GM19452 (cell line): ENCODE results near the gene FOXP1.

Experiments used
- ATAC-seq: cut with Tn5 transposase; IDR thresholded peaks from one replicate; pipeline ENCODE4 v1.9.1; 2021; ENCODE audit not compliant: unreplicated experiment

Gene FOXP1

DNA sequence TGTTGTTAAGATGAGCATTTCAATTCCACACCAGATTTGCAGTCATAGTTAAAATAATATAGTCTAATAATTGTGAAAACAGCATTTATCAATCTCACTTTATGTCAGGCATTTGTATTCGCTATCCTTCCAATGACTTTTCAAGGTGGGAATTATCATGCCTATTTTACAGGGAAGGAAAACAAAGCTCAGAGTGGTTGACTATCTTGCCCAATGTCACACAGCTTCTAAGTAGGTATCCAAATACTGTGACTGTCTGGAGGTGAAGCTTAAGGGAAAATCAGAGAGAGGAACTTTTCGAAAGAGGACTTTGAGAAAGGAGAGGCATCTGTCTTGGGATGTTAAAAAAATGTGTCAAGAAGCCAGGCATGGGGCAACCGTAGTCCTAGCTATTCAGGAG is 443.1 kb downstream of the FOXP1 start:
- no peak for ATAC-seq

DNA sequence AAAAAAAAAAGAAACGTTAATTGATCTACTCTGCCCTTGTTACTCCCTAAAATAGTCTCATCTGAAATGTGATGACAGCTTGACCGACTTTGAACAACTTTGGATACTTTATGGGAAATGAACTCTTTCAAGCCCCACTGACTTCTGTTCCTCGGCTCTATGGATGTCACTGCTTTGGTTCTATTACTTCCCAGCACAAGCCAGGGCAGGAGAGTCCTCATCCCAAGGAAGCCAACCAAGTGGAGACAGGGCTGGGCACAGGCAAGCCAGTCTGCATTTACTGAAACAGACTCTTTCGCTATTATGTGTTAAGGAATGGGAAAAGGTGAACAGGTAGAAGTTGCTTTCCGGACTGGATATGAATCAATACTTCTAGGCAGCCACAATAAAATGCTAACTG is 444.0 kb downstream of the FOXP1 start:
- ATAC-seq, result no peak

DNA sequence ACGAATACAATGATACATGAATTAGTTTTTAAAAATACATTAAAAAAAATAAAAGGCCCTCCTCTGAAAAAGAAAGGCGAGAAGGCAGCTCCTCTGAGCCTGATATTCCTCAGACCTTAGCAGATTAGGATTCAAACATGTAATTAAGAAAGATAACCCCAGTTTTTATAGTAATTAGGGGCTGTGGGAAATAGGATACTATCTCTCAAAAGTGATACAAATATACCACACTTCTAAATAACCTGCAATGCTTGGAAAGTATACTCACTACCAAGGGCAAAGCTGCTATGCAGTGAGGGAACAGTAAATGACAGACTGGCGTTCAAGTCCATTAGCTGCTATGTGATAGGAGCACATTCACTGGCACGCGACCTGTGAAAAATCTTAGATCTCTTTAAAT is 445.1 kb downstream of the FOXP1 start:
- no peak for ATAC-seq

DNA sequence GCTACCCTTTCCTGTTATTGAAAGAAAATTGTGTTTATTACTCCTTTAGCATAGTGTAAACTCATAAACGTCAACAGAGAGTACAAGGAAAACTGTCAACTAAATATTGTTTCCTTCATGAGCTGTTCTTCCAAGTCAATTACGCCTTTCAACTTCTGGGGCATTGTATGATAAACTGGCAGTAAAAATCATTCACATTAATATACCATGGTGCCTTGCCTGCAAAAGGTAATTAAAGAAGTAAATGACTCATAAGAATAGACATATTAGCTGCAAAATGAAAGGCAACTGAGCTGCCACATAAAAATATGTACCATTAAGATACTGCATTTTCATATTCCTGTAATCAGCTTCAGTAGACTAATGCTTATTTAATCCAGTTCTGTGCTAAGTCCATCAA is 447.3 kb downstream of the FOXP1 start:
- no peak for ATAC-seq

DNA sequence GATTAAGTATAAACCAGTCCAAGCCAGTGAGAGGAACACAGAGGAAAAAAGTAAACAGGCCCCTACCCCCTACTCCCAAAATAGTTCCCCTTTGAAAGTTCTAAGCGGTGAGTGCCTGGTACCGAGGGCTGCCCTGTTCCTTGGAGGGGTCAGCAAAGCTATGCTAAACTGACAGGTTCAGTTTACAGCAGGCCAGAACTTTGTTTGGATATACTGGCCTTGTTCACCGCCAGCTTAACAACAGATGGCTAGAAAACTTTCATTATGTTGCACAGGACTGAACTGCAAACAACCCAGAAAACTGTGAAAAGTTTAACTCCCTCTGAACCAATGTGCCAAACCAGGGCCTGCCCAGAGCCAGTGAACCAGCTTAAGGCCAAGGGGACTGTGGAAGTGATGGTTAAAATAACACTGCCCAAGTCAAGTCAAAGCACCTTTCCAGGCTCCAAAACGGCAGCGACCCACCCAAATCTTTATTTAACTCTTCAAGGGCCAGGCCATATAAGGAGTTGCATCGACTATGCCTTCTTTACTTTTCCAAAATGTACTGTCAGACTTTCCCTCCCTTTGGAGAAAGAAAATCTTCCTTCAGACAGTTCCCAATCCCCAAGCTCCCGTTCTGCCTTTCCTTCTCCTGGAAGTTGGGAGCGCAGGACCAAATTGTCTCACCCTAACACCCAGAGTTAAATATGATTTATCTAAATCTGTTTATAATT is 448.0 kb downstream of the FOXP1 start:
- no peak for ATAC-seq

DNA sequence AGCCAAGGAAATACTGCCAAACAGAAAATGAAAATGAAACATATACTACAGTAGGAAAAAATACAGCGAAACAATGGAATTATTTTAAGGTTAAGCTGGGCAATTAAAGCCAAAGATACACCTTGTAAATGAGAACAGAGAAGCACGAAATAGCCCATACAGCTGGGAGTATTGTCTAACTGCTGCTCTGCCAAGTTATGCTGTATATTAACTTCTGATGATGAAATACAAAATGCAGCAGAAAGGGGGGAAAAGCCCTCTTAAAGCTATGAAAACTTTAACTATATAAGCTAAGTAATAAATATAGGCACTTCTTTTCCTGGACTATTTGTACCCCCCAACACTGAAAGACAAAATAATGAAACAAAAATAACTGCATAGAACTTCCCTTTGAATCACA is 449.0 kb downstream of the FOXP1 start:
- no peak for ATAC-seq

DNA sequence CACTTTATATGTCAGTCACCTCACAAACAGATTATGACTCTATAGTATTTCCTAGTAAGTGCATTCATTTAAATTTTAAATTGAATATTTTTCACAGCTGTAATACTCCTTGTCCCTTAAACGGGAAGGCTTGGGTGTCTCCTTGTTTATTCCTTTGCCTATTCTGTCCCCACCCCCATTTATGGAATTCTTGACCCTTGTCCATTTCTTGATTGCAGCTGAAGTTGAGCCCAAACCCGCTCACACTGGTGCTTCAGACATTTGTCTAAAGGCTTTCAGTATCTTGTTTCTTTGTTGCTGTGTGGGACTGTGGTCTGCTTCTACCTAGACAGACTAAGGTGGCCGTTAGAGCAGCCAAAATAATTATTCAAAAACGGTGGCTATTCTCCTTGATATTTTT is 449.7 kb downstream of the FOXP1 start:
- ATAC-seq, result no peak

DNA sequence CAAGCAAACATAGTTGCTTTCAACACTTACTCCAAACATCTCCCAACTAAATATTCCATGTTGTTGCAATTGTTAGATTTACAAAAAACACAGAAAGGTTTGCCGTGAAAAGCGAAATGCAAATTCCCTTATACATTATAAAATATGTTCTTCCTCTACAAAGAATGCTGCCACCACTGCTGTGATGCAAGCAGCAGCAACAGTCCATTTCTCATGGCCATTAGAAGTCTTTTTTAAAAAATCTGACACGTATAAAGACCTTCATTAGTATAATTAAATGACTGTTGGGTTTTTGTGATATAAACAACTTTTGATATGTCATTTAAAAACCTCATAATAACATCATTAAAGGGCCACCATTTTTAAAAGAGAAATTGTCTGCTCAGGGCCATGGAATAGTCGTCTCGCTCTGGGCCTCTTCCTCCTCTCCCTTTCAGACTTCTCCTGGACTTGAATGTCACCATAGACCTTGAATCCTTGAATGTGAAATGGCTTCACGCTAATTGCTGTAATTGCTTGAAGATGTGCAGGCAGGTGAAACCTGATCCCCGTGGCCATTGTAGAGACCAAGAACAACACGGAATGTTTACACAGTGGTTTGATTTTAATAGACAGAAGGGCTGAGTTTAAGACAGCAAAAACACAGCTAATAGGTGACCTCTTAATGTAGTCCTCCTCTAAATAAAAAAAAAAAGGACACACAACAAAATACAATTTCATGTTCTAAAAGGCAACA is 450.4 kb downstream of the FOXP1 start:
- ATAC-seq, result no peak

DNA sequence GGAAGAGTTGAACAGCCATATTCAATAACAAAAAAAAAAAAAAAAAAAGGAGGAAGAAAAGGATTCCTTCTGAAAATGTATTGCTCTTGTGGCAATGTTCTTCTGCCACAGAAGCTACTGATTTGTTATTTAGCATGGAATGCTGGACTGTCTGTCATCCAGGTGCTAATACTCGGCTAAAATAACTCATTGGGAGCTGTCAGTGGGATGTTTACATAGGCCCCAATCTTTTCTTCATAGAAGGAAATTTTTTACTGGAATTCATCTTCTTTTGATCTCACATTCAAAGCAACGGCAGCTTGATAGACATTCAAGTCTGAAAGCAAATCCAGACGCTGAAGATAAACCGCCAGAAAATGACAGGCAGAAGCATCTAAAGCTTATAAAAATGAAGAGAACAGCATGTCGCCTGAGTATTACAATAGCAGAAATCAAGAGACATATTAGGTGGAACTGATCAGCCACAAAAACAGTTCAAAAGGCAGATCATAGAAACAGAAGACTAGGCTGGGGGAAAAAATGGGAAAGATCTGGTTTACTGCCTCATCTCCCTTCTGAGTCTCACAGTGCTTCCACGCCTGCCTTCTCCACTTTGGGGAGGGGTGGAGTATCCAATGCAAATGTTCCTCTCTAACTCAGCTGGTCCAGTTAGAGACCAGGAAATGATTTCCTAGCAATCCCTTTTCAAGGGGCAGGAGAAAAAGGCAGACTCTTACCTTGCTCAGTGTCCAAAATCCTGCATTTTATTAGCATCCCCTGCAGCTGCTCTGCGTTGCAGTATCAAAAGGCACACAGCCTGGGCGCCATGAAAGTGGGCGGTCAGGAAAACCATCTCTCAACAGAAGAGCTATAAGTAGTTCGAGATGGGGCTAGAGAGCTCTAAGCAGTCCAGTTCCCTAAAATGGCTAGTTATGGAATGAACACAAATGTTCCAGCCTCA is 451.9 kb downstream of the FOXP1 start:
- ATAC-seq, result no peak

DNA sequence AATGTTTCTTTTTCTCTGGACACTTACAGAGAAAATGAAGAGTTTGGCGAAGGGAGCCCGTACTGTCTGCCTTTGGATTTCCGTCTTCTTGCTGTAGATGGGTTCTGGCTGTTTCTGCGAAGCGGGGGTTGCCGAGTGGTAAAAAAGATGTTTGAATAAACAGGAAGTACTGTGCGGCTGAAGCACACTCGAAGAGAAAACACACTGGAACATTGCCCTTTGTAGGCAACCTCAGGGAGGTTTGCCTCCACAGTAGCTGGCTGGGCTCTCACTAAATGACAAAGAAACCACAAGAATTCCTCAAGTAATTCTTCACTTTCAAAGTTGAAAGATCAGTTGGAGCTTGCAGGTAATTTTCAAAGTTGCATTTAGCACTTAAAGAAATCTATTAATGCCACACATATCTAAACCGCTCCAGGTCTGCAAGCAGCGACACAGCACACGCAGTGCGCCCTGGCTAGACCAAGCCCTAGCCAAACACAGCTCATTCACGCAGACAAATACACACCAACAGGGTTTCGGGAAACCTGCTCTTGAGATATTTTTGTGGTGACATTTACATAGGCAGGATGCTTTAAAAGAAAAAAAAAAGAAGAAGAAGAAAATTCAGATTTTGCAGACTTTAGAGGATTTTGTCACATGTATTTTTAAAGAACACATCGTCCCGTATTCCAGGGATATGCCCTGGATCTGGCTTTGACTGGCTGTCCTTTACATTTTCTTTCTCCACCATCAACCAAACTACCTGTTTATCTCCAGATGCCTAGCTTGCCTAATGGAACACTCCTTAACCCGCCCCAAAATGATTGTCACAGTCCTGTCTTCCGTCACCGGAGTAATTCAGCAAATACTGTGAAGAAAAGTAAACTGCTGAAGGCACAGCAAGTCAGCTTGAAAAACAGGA is 452.8 kb downstream of the FOXP1 start:
- ATAC-seq, result peak; percentile 68

DNA sequence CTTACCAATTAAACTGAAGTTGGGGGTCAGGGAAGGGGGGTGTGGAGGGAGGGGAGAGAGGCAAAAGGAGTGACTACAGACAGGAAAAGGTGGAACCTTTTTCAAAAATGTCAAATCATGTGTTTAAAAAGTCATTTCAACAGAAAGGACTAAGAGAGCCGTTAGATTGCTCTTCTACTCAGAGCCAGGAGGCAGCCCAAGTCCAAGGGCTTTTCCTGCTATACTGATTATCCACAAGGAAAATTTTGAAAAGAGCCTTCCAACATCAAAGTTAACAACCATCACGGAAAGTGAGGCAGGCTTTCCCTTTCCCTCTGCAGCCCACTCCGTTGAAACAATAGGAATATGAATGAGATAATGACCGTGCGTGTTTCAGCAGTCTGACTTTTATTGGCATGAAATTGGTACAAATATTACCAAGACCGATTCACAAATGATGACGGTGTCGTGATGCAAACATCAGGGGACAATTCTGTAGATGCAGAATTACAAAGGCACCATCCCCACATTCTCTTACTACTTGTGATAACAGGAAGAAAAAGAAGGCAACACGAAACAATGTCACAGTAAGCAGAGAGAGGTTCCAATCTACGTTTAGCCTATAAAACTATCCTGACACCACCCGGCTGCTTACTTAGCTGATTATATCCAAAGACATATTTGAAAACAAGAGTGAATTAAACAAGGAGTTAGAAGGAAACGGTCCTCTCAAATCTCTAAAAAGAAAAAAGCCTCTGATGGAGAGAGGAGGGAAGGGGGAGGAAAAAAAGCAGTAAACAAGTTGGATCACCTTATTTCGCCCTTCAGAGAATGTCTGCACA is 453.7 kb downstream of the FOXP1 start:
- no peak for ATAC-seq

DNA sequence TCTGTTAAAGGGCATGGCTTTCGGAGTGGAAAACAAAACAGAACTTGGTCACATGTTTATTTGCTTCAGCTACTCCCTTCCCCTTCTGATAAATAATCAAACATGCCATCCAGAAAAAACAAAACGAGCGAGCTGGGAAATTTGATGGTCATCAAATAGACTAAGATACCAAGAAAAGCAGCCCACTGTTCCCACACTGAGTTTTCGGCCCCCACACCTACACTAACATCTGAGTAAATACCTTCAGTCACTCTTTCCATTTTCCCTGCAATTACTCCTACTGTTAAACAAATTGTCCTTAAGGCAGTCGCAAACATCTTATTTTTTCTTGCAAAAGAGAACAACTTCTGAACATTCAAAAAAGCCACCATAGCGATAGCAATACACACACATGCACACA is 454.6 kb downstream of the FOXP1 start:
- ATAC-seq, result no peak

DNA sequence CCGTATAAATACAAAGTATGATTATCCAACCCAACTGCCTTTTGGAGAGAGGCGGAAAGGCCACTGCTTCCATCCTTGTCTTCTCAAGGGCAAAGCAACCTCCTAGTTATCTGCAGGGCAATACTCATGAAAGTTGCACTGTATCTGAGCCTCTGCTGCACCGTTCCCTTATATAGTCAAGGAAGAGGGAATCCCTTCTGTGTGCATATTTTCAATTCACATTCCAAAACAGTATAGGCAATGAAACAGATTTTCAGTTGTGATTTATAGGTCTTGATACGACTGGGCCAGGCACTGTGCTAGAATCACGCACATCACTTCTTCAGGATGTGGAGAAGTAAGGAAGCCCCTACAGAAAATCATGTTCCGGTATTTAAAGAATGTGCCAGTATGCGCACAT is 455.7 kb downstream of the FOXP1 start:
- ATAC-seq, result no peak

DNA sequence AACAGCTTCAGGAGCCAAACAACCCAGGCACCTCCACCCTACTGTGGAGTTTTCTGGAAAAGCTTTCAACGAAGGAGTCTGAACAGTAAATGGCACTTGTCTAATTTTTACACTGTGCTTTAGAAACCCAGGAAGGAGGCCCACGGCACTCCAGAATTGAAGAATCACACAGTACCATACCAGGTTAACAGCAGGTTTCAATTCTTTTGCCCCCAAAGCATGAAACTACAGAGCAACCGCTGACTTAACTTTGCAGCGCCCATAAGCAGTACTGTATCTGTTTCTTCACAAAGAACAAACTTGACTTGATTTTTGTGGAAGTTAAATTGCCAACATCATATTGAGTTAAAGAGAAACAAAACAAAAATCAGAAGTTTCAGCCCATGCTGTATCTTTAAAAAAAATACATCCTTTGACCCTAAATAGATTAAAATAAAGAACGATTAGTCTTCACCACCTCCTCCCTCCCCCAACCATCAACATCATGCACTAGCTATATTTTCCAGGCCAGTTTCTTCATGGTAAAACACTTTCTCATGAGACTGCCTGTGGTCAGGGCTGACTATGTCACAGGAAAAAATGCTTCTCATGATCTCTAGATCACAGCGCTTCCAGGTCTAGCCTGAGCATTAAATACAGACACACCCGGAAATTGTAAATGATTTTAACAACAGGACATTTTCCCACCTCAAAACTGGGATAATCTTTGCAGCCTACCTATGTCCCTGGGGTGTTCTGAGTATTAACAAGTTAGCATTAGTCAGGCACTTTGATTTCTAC is 456.3 kb downstream of the FOXP1 start:
- no peak for ATAC-seq

DNA sequence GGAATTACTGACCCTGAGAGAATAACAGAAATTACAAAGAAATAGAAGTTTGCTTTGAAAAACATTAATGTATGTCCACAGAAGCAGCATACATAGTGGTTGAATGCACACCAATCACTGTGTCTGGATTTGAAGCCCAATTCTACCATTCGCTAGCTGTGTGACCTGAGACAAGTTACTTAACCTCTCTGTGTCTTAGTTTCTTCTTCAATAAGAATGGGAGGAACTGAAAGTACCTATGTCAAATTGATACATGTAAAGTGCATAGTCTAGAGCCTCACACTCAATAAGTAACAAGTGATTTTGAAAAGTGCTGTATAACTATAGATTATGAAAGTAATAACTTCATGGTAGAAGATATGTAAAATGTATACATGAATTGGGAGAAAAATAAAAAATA is 457.8 kb downstream of the FOXP1 start:
- no peak for ATAC-seq

DNA sequence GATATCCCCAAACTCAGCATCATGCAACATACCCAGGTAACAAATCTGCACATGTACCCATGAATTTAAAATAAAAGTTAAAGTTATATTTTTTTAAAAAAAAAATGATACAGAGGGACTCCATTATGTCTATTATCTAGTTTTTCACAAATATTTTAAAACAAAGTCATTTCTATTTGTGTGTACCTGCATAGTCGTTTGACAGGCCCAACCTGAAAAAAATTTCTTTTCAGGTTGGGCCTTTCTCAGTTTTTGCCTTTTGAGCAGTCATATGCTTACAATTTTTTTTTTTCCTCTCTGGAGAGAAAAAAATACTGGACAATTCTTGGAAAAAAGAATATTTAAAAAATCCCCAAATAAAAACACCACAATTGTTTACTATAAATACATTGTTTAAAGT is 459.5 kb downstream of the FOXP1 start:
- no peak for ATAC-seq

DNA sequence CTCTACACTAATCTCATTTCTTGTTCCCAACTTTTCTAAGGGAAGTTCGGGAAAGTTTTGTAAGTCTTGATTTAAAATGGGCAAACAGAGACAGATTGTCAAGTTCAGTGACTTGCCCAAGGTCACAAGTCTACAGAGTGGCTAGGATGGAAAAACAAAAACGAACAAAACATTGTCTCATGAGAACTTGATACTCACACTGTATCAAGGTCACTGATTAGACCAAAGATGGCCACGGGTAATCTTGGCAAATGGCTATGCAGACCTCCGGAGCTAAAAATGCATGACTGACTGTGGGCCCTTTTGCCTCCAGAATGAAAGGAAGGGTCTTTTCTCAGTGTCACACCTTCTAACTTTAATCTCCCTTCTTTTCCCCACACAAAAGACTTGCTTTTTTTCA is 460.9 kb downstream of the FOXP1 start:
- ATAC-seq, result no peak

DNA sequence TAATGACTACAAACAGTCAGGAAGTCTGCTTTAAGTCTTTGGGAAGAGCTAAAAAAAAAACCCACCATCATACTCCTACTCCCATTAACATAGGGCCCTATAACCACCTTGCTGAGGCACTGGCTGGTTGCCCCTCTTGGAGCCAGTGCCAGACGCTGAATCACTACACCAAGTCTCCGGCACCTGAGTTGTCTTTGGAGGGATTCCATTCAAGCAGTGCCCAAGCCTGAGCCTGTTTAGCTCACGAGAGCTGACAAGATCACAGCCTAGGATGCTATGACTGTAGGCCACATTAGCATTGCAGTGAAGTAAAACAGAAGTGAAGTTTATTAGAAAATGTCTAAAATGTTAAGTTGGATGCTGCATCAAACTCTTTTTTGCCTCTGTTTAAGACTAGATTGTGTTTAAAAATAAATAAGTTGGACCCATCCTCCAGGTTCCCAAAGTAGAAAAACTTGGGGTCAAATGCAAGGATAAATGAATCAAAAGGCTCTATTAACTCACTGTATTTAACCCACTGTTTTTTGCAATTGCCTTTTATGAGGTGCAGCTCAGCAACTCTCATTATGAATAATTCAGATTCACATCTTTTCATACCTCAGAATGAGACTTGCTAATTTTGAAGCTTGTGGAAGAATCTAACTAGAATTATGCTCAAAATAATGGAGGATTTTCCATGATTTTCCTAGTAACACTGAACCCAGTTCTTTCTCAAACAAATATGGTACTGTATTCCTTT is 461.9 kb downstream of the FOXP1 start:
- ATAC-seq, result no peak
